Ammon's horn (tissue), 1 donor: ENCODE results near the gene TOMM20.

ENCODE experiments used
- DNase-seq: peaks from one replicate; pipeline ENCODE4 v3.0.0-alpha.2; 2016; ENCODE audit warnings: low spot score

Gene TOMM20

DNA sequence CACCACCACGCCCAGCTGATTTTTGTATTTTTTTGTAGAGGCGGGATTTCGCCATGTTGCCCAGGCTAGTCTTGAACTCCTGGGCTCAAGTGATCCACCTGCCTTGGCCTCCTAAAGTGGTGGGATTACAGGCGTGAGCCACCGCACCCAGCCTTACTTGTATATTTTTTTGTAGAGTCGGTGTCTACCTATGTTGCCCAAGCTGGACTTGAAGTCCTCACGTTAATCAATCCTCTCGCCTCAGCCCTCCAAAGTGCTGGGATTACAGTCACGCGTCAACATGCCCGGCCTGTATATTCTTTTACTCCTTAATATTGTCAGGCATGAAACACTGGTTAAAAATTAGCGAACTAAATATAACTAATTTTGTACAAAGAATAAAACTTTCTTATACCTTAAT lies 5.5 kb upstream of the TOMM20 start:
- no peak for DNase-seq

DNA sequence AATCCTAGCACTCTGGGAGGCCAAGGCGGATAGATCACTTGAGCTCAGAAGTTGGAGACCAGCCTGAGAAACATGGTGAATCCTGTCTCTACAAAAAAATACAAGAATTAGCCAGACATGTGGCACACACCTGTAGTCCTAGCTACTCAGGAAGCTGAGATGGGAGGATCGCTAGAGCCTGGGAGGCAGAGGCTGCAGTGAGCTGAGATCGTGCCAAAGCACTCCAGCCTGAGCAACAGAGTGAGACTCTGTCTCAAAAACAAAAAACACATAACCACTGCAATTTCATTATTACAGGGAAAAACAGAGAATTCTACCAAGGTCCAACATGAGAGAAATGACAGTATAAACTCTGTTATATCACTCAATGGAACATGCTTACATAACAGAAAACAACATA lies 4.4 kb upstream of the TOMM20 start:
- DNase-seq: no peak

DNA sequence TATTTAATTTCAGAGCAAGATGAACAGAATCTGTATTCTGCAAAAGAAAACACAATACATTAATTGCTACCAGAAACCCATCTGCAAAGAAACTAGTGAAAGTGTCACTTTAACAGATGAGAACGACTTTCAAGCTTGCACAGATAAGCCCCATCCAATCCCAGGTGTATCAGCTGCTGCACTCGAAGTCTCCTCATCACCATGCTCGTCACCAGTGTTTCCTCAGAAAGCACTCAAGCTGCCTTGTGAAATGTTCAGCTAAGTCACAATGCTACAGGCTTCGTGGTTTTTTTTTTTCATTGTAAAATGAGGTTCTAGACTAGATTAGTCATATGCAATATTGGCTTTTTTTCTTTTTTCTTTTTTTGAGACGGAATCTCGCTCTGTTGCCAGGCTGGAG lies 3.3 kb upstream of the TOMM20 start:
- no peak for DNase-seq

GRCh38 chr1:235130766-235131270 lies 2.2 kb upstream of the TOMM20 start:
- no peak for DNase-seq

DNA sequence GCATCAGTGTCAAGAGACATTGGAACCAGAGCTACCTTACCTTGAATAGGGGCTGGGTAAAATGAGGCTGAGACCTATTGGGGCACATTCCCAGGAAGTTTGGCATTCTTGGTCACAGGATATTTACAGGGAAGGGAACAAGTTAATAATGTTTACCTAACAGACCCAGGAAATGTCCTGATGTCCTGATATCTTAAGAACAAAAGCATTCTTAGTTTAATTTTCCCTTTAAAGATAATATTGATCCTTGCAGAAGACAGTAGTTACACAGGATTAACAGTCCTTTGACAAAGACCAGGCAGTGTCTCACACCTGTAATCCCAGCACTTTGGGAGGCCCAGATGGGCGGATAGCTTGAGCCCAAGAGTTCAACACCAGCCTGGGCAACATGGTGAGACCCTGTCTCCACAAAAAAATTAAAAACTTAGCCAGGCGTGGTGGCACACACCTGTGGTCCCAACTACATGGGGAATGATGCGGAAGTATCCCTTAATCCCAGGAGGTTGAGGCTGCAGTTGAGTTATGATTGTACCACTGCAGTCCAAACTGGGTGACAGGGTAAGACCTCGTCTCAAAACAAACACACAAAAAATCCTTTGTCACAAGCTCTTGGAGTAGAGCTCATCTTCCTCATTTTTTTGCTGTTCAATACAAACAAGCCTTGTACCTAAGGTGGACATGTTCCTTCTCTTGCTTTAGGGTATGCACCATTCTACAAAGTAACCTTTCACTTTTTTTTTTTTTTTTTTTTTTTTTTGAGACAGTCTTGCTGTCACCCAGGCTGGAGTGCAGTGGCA lies 1.3 kb upstream of the TOMM20 start:
- DNase-seq: no peak

DNA sequence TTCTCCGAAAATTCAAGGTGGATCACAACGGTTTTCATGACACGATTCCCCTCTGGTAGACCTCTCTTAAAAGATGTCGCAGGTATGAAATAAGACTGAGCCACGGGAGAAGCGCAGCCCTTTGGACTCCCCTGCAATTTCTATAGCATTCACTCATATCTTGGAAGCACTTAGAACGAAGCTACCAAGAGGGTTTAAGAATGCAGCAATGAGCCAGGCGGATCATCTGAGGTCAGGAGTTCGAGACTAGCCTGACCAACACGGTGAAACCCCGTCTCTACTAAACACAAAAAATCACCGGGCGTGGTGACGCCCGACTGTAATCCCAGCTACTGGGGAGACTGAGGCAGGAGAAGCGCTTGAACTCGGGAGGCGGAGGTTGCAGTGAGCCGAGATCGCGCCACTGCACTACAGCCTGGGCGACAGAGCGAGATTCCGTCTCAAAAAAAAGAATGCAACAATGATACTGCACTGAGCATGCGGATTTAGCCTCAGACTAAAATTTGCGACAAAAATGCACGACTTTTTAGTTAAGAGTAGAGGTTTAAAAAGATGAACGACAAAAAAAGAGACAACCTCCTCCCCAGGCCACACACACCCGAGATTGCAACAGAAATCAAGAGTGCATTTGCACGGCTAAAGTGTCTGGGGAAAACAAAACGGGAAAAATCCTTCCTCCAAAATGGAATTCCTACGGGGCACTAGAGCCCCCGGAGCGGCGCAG lies 743 bp downstream of the TOMM20 start:
- DNase-seq: no peak

DNA sequence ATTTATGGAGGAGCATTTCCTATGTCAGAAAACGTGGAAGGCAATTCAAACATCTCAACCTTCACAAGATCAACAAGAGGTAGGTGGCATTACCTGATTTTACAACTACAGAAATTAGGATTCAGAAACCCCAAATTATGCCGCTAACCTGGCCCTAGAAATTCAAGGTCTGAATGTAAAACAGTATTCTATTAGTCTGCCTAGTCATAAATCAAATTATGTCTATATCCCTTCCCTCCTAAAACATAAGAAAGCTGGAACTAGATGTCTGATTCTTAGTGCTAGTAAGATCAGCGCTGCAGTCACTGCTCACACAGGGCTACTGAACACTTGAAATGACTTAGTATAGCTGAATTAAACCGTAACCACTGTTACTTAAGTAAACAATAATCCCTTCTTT lies 1.4 kb downstream of the TOMM20 start:
- DNase-seq: no peak

GRCh38 chr1:235124665-235125064 lies 4.0 kb downstream of the TOMM20 start:
- no peak for DNase-seq

GRCh38 chr1:235124111-235124510 lies 4.5 kb downstream of the TOMM20 start:
- DNase-seq: no peak

DNA sequence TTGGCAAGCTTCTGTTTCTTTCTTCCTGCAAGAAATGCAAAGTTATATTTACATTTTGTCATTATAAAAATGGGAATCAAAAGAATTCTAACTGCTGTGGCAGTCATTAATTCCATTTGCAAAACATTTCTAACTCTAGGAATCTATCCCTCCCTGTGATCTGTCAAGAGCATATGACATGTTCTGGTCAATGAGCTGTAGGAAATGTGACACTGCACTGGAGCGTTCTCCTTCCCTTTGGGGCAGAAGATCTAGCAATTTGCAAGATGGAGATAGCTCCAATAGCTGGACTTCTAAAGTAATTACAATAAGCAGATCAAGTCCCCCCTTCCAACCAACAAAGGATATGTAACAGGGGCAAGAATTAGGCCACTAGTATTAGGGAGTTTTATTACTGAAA lies 6.3 kb downstream of the TOMM20 start:
- no peak for DNase-seq

- DNase-seq: no peak
Measured at GRCh38 chr1:235113183-235113917, 15.3 kb downstream of the TOMM20 start.

- DNase-seq: no peak
Measured at GRCh38 chr1:235112297-235113182, 16.1 kb downstream of the TOMM20 start.

- DNase-seq: no peak
Measured at GRCh38 chr1:235111107-235111506, 17.5 kb downstream of the TOMM20 start.

GRCh38 chr1:235108876-235109275 lies 19.8 kb downstream of the TOMM20 start:
- DNase-seq: no peak

- no peak for DNase-seq
Measured at GRCh38 chr1:235108185-235108593, 20.4 kb downstream of the TOMM20 start.

GRCh38 chr1:235107368-235108184 lies 21.1 kb downstream of the TOMM20 start:
- no peak for DNase-seq

DNA sequence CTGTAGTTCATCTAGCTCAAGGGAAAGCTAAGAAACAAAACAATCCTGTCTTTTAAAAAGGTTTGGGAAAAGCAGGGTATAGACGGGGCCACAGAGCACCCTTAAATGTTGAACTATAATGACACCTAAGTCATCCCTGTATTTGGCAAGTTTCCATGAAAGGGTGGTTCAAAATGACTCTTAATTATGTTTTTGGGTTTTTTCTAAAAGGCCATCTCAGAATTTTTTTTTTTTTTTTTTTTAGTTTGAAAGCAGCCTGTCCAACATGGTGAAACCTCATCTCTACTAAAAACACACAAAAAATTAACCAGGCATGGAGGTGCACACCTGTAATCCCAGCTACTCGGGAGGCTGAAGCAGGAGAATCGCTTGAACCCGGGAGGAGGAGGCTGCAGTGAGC lies 22.2 kb downstream of the TOMM20 start:
- no peak for DNase-seq

- DNase-seq: no peak
Measured at GRCh38 chr1:235105051-235106043, 23.3 kb downstream of the TOMM20 start.

- no peak for DNase-seq
Measured at GRCh38 chr1:235102993-235103411, 25.6 kb downstream of the TOMM20 start.

DNA sequence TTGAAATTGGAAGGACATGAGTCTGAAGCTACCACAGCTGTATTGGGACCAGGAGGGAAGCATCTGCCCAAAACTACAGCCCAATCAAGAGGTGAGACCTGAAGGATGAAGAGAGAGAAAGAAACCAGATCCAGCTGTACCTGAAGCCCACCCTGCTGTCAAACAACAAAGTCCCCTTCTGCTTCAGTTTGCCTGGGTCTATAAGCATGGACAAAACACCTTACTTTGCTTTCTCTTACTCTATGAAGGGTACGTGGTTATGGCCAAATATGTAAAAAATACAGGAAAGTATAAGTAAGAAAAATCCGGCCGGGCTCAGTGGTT lies 26.4 kb downstream of the TOMM20 start:
- no peak for DNase-seq
